GM03348 (cell line): ENCODE results near the gene EDC3.
"Not testable (repeated sequence)": the region's sequence is repeated elsewhere in the genome, so short reads cannot be mapped to it uniquely, and the experiment has no call there.

ENCODE experiments used
- DNase-seq: peaks from one replicate; pipeline ENCODE4 v3.0.0; 2012; ENCODE audit warnings: low spot score

EDC3 gene

GRCh38 chr15:74709892-74710291 lies 14.1 kb upstream of the EDC3 start:
- no peak for DNase-seq

GRCh38 chr15:74709011-74709410 lies 13.2 kb upstream of the EDC3 start:
- no peak for DNase-seq

DNA sequence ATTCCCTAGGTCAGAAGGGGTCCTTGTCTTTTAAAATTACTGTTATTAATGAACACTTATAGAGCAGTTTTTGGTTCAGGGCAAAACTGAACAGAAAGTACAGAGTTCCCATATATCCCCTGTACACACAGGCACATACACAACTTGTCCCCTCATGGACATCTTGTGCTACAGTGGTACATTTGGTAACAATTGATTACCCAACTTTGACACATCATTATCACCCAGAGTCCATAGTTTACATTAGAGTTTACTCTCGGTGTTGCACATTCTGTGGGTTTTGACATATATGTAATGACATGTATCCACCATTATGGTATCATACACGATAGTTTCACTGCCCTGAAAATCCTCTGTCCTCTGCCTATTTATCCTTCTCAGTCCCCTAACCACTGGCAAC lies 984 bp upstream of the EDC3 start:
- DNase-seq, result no peak

DNA sequence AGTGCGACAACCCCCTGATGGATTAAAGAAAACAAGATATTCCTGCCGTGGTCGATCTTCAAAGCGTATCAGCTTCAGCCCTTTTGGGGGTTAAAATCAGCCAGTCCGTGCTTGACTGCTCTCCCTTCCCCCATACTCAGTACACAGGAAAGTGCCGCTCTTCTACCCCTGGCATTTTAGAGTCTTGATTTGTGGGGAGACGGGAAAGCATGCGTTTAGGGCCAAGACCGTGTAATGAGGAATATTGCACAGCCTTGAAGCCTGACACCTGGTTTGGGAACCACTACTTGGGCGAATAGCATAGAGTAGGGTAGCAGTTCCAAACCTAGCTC lies 540 bp upstream of the EDC3 start:
- no peak for DNase-seq

DNA sequence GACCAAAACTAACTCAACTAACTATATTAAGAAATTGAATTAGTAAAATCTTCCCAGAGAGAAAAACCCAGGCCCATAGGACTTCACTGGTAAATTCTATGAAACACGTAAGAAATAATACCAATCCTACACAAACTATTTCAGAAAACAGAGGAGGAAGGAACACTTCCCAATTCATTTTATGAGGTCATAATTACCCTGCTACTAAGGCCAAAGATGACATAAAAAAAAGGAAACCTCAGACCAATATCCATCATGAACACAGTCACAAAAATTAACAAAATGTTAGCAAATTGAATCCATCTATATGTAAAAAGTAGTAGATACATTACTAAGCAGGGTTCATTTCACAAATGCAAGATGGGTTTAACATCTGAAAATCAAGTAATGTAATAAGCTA lies 3.5 kb downstream of the EDC3 start:
- DNase-seq, result no peak

DNA sequence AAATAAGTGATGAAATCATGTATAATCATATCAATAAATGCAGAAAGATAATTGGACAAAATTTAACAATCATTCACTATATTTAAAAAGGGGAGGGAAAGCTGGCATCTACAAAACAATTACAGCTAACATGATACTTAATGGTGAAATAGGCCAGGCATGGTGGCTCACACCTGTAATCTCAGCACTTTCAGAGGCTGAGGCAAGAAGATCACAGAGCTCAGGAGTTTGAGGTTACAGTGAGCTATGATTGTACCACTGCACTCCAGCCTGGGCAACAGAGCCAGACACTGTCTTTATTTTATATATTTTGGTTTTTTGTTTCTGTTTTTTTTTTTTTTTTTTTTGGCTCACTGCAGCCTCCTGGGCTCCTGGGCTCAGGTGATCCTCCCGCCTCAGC lies 12.1 kb downstream of the EDC3 start:
- DNase-seq, result no peak

DNA sequence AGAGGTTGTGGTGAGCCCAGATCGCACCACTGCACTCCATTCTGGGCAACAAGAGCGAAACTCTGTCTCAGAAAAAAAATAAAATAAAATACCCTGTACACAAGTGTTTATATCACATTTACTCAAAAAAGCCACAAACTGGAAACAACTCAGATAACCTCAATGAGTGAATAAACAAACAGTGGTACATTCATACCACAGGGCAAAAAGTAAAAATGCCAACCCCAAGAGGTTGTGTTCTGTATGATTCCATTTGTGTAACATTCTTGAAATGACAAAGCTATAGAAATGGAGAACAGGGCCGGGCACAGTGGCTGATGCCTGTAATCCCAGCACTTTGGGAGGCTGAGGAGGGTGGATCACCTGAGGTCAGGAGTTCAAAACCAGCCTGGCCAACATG lies 12.9 kb downstream of the EDC3 start:
- no peak for DNase-seq

DNA sequence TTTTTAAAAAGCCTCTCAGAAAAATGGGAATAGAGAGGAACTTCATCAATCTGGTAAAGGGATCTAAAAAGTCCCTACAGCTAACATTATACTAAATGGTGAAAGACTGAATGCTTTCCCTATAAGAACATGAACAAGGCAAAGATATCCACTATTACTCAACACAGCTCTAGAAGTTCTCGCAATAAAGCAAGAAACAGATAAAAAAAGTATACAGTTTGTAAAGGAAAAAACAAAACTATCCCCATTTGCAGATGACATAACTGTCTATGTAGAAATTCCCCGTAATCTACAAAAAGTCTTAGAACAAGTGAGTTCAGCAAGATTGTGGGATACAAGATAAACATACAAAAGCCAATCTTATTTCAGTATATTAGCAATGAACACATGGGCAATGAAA lies 15.4 kb downstream of the EDC3 start:
- no peak for DNase-seq

DNA sequence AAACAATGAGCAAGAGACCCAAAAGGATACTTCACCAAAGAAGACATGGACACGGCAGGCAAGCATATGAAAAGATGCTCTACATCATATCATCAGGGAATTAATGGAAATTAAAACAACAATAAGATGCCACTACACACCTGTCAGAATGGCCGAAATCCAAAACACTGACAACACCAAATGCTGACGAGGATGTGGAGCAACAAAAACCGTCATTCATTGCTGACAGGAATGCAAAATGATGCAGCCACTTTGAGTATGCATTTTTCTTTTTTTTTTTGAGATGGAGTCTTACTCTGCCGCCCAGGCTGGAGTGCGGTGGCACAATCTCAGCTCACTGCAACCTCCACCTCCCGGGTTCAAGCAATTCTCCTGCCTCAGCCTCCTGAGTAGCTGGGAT lies 19.0 kb downstream of the EDC3 start:
- DNase-seq, result no peak

- DNase-seq, result no peak
These were observed 21.7 kb downstream of the EDC3 start for GRCh38 chr15:74674161-74674560.

GRCh38 chr15:74669627-74670026 lies 26.2 kb downstream of the EDC3 start:
- DNase-seq, result no peak

GRCh38 chr15:74667975-74668374 lies 27.8 kb downstream of the EDC3 start:
- no peak for DNase-seq

DNA sequence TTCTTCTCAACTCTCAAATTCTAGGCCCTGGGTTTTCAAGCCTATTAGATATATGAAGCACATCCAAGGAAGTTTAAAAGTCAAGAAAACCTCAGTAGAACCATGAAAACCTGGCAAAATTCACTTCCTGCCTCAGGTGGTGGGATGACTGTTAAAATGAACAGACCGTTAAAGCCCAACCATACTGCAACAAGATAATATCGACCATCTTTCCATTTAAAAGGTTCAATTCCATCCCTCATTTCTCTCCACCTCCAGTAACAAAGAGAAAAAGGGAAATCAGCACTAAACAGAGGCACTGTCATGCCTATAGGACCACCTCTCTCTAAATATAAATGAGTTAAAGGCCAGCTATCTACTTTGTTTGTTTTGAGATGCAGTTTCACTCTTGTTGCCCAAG lies 31.2 kb downstream of the EDC3 start:
- DNase-seq, result no peak

GRCh38 chr15:74664028-74664616 lies 31.7 kb downstream of the EDC3 start:
- peak; percentile 60 for DNase-seq

DNA sequence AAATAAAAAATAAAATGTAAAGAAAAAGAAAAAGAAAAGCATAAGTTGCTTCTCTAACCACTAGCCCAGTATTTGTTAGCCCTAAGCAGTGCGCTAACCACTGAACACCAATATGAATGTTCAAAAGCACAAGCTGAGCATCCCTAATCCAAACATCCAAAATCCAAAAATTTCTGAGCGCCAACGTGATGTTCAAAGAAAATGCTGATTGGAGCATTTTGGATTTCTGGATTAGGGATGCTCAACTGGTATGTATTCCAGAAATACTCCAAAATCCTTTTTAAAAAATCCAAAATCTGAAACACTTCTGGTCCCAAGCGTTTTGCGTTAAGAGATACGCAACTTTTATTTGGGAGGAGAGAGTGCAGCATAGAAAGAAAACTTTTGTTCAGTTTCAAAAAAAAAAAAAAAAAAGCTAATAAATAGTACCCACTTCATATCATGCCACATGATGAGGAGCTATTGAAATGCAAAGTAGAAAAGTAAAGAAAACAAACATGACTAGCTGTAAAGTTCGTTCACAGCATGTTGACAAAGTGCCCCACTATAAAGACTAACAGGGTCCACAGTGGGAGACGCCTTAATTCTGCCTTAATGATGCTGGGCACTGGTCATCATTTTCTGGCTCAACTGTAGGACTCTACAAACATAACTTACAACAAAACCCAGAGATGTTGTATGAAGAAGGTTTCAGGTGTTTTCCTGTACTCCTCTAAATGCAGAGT lies 32.4 kb downstream of the EDC3 start:
- no peak for DNase-seq

DNA sequence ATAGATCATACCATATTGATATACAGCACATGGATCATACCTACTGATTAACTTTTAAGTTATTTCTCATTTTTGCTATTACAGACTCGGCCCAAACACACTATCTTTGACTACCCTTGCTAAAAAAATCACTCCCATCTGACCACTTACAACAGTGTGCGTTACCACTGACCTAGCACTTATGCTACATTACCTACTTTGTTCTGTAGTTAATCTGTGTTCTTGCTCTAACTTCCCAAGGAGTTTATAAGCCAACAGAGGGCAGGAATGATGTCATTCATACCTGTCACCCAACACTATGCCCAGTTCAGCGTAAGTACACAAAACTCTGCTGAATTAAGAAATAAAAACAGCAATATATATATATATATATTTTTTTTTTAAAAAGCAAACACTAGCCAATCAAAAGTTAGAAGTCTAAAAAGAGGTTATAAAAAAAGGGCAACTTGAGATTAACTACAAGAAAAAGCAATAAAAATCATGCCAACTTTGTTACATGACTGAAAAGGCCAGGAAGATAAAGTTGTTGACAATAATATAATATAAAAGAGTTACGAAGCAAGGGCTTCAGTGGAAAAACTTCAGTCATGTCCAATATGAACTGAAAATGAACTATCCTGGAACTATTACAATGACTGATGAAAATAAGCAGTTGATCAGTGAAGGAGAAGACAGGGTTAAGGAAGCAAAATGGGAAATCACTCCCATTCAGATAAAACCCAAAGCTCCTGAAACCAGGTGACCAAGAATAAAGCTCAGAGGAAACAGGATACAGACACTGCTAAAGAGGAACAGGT lies 33.6 kb downstream of the EDC3 start:
- no peak for DNase-seq

- DNase-seq, result not testable (repeated sequence)
These were observed 34.5 kb downstream of the EDC3 start for GRCh38 chr15:74661280-74661679.

GRCh38 chr15:74657846-74658245 lies 38.0 kb downstream of the EDC3 start:
- DNase-seq, result peak; percentile 38

DNA sequence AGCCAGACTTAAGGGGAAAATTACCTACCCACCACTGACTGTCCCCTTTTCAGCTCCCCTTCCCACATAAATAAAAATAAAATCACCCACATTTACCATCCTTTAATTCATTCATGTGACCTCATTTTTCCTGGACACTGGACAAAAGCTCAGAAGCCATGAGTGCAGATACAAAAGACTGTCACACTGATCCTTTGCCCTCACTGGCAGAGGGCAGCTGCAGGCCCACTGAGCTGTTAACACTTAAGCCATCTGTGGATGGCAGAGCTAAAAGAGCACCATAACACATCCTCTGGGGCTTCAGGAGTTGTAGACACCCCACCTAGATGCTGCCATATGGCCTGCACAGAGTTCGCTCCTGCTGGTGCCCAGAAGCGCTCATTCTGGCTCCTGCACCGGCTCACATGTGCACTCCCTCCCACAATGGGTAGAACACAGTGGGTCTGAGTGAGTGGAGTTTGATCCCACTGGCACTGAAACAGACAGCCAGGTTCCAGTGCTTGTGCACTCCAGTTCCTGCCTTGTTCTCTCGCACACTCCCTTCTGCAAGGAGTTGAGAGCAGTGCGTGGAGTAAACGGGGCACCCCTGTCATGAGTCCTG lies 38.8 kb downstream of the EDC3 start:
- no peak for DNase-seq

GRCh38 chr15:74655424-74655823 lies 40.4 kb downstream of the EDC3 start:
- DNase-seq, result no peak

DNA sequence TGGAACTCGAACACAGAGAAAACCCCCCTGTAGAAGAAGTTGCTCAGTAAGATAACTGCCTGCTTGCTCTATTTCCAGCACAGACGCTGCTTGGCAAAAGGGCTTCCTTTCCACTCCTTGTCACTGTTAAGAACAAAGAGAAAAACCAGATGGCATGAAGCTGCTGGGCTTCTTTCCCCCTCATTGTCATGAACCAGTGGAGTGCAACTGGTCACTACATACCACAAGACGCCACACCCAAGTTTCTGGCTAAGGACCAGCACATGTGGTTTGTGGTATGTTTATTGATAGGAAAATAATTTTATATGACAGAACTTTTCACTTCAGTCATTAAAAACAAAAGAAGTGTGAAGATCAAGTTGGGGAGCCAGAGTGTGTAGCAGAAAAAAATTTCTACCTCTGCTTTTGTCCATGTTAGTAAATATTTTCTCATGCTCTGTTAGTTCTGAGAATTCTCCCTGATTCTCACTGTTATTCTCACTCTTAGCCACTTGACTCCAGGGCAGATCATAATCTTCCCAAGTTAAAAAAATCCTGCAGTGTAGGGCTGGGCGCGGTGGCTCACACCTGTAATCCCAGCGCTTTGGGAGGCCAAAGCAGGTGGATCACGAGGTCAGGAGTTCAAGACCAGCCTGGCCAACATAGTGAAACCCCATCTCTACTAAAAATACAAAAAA lies 42.3 kb downstream of the EDC3 start:
- DNase-seq, result peak; percentile 86

DNA sequence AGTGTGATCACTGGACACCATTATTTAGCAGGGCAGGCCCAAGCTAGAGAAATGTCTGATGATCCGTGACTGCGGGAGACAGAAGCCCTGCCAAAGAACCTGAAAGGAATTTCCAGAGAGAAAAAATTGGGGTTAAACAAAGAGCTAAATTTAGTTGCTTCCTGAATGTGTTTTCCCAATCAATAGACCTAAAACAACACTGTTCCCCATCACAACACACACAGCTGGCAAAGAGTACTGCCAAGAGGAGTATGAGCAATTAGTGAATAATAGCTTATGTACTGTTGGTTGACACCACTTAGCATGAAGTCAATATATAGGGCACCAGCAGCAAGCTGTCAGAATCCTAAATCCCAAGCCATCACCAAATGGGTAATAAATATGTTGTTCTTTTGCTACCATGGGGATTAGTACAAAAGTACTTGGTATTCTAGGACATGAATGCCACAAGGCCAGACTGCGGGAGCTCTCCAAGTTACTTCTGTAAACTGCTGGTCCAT lies 44.5 kb downstream of the EDC3 start:
- no peak for DNase-seq
